ENCODE results near the gene FBXL22. TPM values are rescaled to one million over a fixed set of nuclear protein-coding genes. Genes with fewer than 3 reads are reported as not detected.
"Not testable (repeated sequence)": the region's sequence is repeated elsewhere in the genome, so short reads cannot be mapped to it uniquely, and the experiment has no call there.

FBXL22 gene
- total RNA-seq, 1 donor from 2014 or later: 0.71 TPM

GRCh38 chr15:63606308-63606707, 9.1 kb downstream of the FBXL22 start:
- no peaks in the 10 kb centered on the region for H3K9me3 Mint-ChIP-seq
- H3K4me1 Mint-ChIP-seq (ENCODE audit: low read depth): peaks cover 46% of the 10 kb centered on the region
- H3K27ac Mint-ChIP-seq: peak overlapping the region; percentile 84
- no peak overlapping the region for H3K4me3 Mint-ChIP-seq (ENCODE audit: low read depth)
- no peaks in the 10 kb centered on the region for H3K27me3 Mint-ChIP-seq (ENCODE audit: low read depth)
- no peak for DNase-seq (ENCODE audit: low spot score)
- peaks cover 32% of the 10 kb centered on the region for H3K36me3 Mint-ChIP-seq (ENCODE audit: low read depth)
- intact Hi-C loops (cut with micrococcal nuclease): loop anchor here (10.0 kb wide), 1 partner anchor 232 kb away; no protein-coding TSS in a partner anchor

- Mint-ChIP-seq H3K27me3 (ENCODE audit: low read depth) (no peaks in the 10 kb centered on the region), H3K4me1 (ENCODE audit: low read depth) (peaks cover 30% of the 10 kb centered on the region), H3K9me3 (no peaks in the 10 kb centered on the region), H3K4me3 (ENCODE audit: low read depth) (no peak overlapping the region), H3K36me3 (ENCODE audit: low read depth) (peaks cover 43% of the 10 kb centered on the region), H3K27ac (peak overlapping the region; percentile 26)
- intact Hi-C loops (cut with micrococcal nuclease): loop anchor here (10.0 kb wide), 1 partner anchor 234 kb away; no protein-coding TSS in a partner anchor
- DNase-seq (ENCODE audit: low spot score): no peak
Observed at GRCh38 chr15:63608989-63609388, 11.8 kb downstream of the FBXL22 start.

GRCh38 chr15:63609448-63609847, 12.3 kb downstream of the FBXL22 start:
- Mint-ChIP-seq H3K4me3 (ENCODE audit: low read depth) (no peak overlapping the region), H3K27ac (peak overlapping the region; percentile 60), H3K9me3 (no peaks in the 10 kb centered on the region), H3K36me3 (ENCODE audit: low read depth) (peaks cover 43% of the 10 kb centered on the region), H3K27me3 (ENCODE audit: low read depth) (no peaks in the 10 kb centered on the region), H3K4me1 (ENCODE audit: low read depth) (peaks cover 30% of the 10 kb centered on the region)
- intact Hi-C loops (cut with micrococcal nuclease): loop anchor here (10.0 kb wide), 1 partner anchor 235 kb away; no protein-coding TSS in a partner anchor
- DNase-seq (ENCODE audit: low spot score): no peak

GRCh38 chr15:63610209-63610841, 13.1 kb downstream of the FBXL22 start:
- no peaks in the 10 kb centered on the region for H3K9me3 Mint-ChIP-seq
- no peaks in the 10 kb centered on the region for H3K27me3 Mint-ChIP-seq (ENCODE audit: low read depth)
- intact Hi-C loops (cut with micrococcal nuclease): loop anchor here (1.0 to 5.0 kb wide), 3 partner anchors 281 to 482 kb away; partner anchors contain the start of gene CIAO2A
- H3K36me3 Mint-ChIP-seq (ENCODE audit: low read depth): peaks cover 49% of the 10 kb centered on the region
- peak overlapping the region; percentile 92 for H3K27ac Mint-ChIP-seq
- DNase-seq (ENCODE audit: low spot score): peak; percentile 74
- H3K4me1 Mint-ChIP-seq (ENCODE audit: low read depth): peaks cover 25% of the 10 kb centered on the region
- peak overlapping the region; percentile 0 for H3K4me3 Mint-ChIP-seq (ENCODE audit: low read depth)

GRCh38 chr15:63611177-63611576, 14.0 kb downstream of the FBXL22 start:
- intact Hi-C loops (cut with micrococcal nuclease): loop anchor here (2.0 to 5.0 kb wide), 2 partner anchors 456 to 481 kb away; partner anchors contain the start of gene CIAO2A
- Mint-ChIP-seq H3K4me1 (ENCODE audit: low read depth) (peaks cover 17% of the 10 kb centered on the region), H3K9me3 (no peaks in the 10 kb centered on the region), H3K36me3 (ENCODE audit: low read depth) (peaks cover 53% of the 10 kb centered on the region), H3K27ac (peak overlapping the region; percentile 92), H3K4me3 (ENCODE audit: low read depth) (no peak overlapping the region), H3K27me3 (ENCODE audit: low read depth) (no peaks in the 10 kb centered on the region)
- DNase-seq (ENCODE audit: low spot score): no peak

GRCh38 chr15:63612300-63612699, 15.1 kb downstream of the FBXL22 start:
- no peaks in the 10 kb centered on the region for H3K27me3 Mint-ChIP-seq (ENCODE audit: low read depth)
- H3K36me3 Mint-ChIP-seq (ENCODE audit: low read depth): peaks cover 57% of the 10 kb centered on the region
- no peak overlapping the region for H3K4me3 Mint-ChIP-seq (ENCODE audit: low read depth)

GRCh38 chr15:63615935-63616334, 18.7 kb downstream of the FBXL22 start:
- Mint-ChIP-seq H3K27me3 (ENCODE audit: low read depth) (no peaks in the 10 kb centered on the region), H3K4me1 (ENCODE audit: low read depth) (peaks cover 2% of the 10 kb centered on the region), H3K9me3 (no peaks in the 10 kb centered on the region), H3K27ac (no peak overlapping the region), H3K4me3 (ENCODE audit: low read depth) (no peak overlapping the region), H3K36me3 (ENCODE audit: low read depth) (peaks cover 59% of the 10 kb centered on the region)
- no peak for DNase-seq (ENCODE audit: low spot score)
- intact Hi-C loops (cut with micrococcal nuclease): no loop called here

More at GRCh38 chr15:63612300-63612699, 15.1 kb downstream of the FBXL22 start:
- no peak overlapping the region for H3K27ac Mint-ChIP-seq
- no peaks in the 10 kb centered on the region for H3K9me3 Mint-ChIP-seq
- intact Hi-C loops (cut with micrococcal nuclease): loop anchor here (5.0 kb wide), 1 partner anchor 480 kb away; the partner anchor contains the start of gene CIAO2A
- no peak for DNase-seq (ENCODE audit: low spot score)
- peaks cover 14% of the 10 kb centered on the region for H3K4me1 Mint-ChIP-seq (ENCODE audit: low read depth)

- H3K27ac Mint-ChIP-seq; DNase-seq (ENCODE audit: low spot score); intact Hi-C loops (cut with micrococcal nuclease); H3K4me3 Mint-ChIP-seq (ENCODE audit: low read depth); H3K4me1 Mint-ChIP-seq (ENCODE audit: low read depth); H3K27me3 Mint-ChIP-seq (ENCODE audit: low read depth); H3K9me3 Mint-ChIP-seq: not testable (repeated sequence)
- H3K36me3 Mint-ChIP-seq (ENCODE audit: low read depth): peaks cover 60% of the 10 kb centered on the region
Observed at GRCh38 chr15:63617147-63617546, 20.0 kb downstream of the FBXL22 start.

GRCh38 chr15:63617627-63618026, 20.4 kb downstream of the FBXL22 start:
- H3K27me3 Mint-ChIP-seq (ENCODE audit: low read depth); H3K4me1 Mint-ChIP-seq (ENCODE audit: low read depth); H3K27ac Mint-ChIP-seq; H3K4me3 Mint-ChIP-seq (ENCODE audit: low read depth); intact Hi-C loops (cut with micrococcal nuclease); DNase-seq (ENCODE audit: low spot score); H3K9me3 Mint-ChIP-seq: not testable (repeated sequence)
- H3K36me3 Mint-ChIP-seq (ENCODE audit: low read depth): peaks cover 60% of the 10 kb centered on the region

GRCh38 chr15:63620760-63621159, 23.6 kb downstream of the FBXL22 start:
- H3K4me3 Mint-ChIP-seq (ENCODE audit: low read depth); intact Hi-C loops (cut with micrococcal nuclease); H3K27me3 Mint-ChIP-seq (ENCODE audit: low read depth); H3K9me3 Mint-ChIP-seq; DNase-seq (ENCODE audit: low spot score); H3K27ac Mint-ChIP-seq; H3K4me1 Mint-ChIP-seq (ENCODE audit: low read depth): not testable (repeated sequence)
- peaks cover 73% of the 10 kb centered on the region for H3K36me3 Mint-ChIP-seq (ENCODE audit: low read depth)

- H3K27ac Mint-ChIP-seq: no peak overlapping the region
- intact Hi-C loops (cut with micrococcal nuclease): no loop called here
- H3K27me3 Mint-ChIP-seq (ENCODE audit: low read depth): no peaks in the 10 kb centered on the region
- H3K9me3 Mint-ChIP-seq: peaks cover 7% of the 10 kb centered on the region
- H3K36me3 Mint-ChIP-seq (ENCODE audit: low read depth): peaks cover 74% of the 10 kb centered on the region
- H3K4me1 Mint-ChIP-seq (ENCODE audit: low read depth): peaks cover 1% of the 10 kb centered on the region
- no peak overlapping the region for H3K4me3 Mint-ChIP-seq (ENCODE audit: low read depth)
- DNase-seq (ENCODE audit: low spot score): no peak
Observed at GRCh38 chr15:63623232-63623969, 26.2 kb downstream of the FBXL22 start.

- H3K27me3 Mint-ChIP-seq (ENCODE audit: low read depth): no peaks in the 10 kb centered on the region
- DNase-seq (ENCODE audit: low spot score): no peak
- H3K4me1 Mint-ChIP-seq (ENCODE audit: low read depth): peaks cover 1% of the 10 kb centered on the region
- intact Hi-C loops (cut with micrococcal nuclease): no loop called here
- peaks cover 75% of the 10 kb centered on the region for H3K36me3 Mint-ChIP-seq (ENCODE audit: low read depth)
- no peak overlapping the region for H3K4me3 Mint-ChIP-seq (ENCODE audit: low read depth)
- H3K9me3 Mint-ChIP-seq: peaks cover under 1% of the 10 kb centered on the region
- H3K27ac Mint-ChIP-seq: no peak overlapping the region
Observed at GRCh38 chr15:63626955-63627354, 29.8 kb downstream of the FBXL22 start.

Data from activated T-helper 2 cell treated with anti-CD3 and anti-CD28 coated beads, Interferon-gamma antibody, Interleukin-2, Interleukin-4, amounts not matched to agents 10 μg/mL and 5 μg/mL and 100 μg/mL, durations not matched to agents 14 hours and 24 hours and 36 hours (primary cell).